Liver (tissue), 9 donors: Measurements from ENCODE around the gene ARID3B. TPM values are rescaled to one million over a fixed set of nuclear protein-coding genes. Genes with fewer than 3 reads are reported as not detected.

Experiments used
- DNase-seq: peaks from one replicate; pipeline ENCODE4 v3.0.0-alpha.2; 2017; ENCODE audit warnings: low spot score
- H3K27ac ChIP-seq, 2 donors: one replicate each; pipeline ENCODE4 v1.7.0; 2013; ENCODE audit warnings: inconsistent platforms in 2 of 2, low read length in 2 of 2, control low read depth in 1 of 2, low read depth in 1 of 2, mild to moderate bottlenecking in 1 of 2
- H3K27me3 ChIP-seq, 4 donors: one replicate each; pipeline versions ENCODE4 v1.6.1 to v1.7.0; 2013; ENCODE audit warnings: low read length in 3 of 4, inconsistent platforms in 1 of 4, mild to moderate bottlenecking in 1 of 4, moderate library complexity in 1 of 4; ENCODE audit not compliant: control insufficient read depth in 4 of 4, insufficient read depth in 4 of 4
- H3K36me3 ChIP-seq, 4 donors: one replicate each; pipeline versions ENCODE4 v1.6.1 to v1.7.0; 2013; ENCODE audit warnings: low read length in 3 of 4, mild to moderate bottlenecking in 3 of 4, low read depth in 1 of 4, moderate library complexity in 1 of 4; ENCODE audit not compliant: control insufficient read depth in 4 of 4, insufficient read depth in 3 of 4
- H3K4me1 ChIP-seq, 4 donors: one replicate each; pipeline versions ENCODE4 v1.6.1 to v1.7.0; 2013; ENCODE audit warnings: low read length in 3 of 4, mild to moderate bottlenecking in 3 of 4, moderate library complexity in 1 of 4; ENCODE audit not compliant: control insufficient read depth in 4 of 4, insufficient read depth in 4 of 4
- H3K4me3 ChIP-seq, 3 donors: one replicate each; pipeline versions ENCODE4 v1.6.1 to v1.7.0; 2013; ENCODE audit warnings: low read length in 3 of 3, control low read depth in 1 of 3, low read depth in 1 of 3, mild to moderate bottlenecking in 1 of 3
- H3K9ac ChIP-seq, 2 donors: one replicate each; pipeline ENCODE4 v1.7.0; 2013; ENCODE audit warnings: low read length in 2 of 2, mild to moderate bottlenecking in 2 of 2, moderate library complexity in 2 of 2, control low read depth in 1 of 2, low read depth in 1 of 2
- H3K9me3 ChIP-seq, 4 donors: one replicate each; pipeline versions ENCODE4 v1.6.1 to v1.7.0; 2013; ENCODE audit warnings: low read length in 3 of 4; ENCODE audit not compliant: control insufficient read depth in 4 of 4
- ATF3 ChIP-seq: IDR thresholded peaks from 2 replicates; pipeline ENCODE4 v1.6.1; 2016; ENCODE audit warnings: antibody characterized with exemption
- CTCF ChIP-seq: fragments of 150-350 bp; IDR thresholded peaks from 2 replicates; pipeline ENCODE4 v1.5.1; 2017; ENCODE audit warnings: improper control_type of control experiment, low read depth, low read length; ENCODE audit not compliant: missing input control
- EGR1 ChIP-seq, 2 donors: IDR thresholded peaks; 2 replicates each; pipeline ENCODE4 v1.6.1; 2016 to 2018; ENCODE audit warnings: antibody characterized with exemption in 2 of 2, low read depth in 2 of 2
- FOXA1 ChIP-seq: IDR thresholded peaks from 2 replicates; pipeline ENCODE4 v1.6.1; 2016; ENCODE audit warnings: antibody characterized with exemption
- FOXA2 ChIP-seq: IDR thresholded peaks from 2 replicates; pipeline ENCODE4 v1.6.1; 2016; ENCODE audit warnings: antibody characterized with exemption
- GABPA ChIP-seq, 2 donors: IDR thresholded peaks in 1 of 2; conservative IDR thresholded peaks in 1 of 2; 2 replicates each; pipeline ENCODE4 v1.6.1; 2016; ENCODE audit warnings: antibody characterized with exemption in 2 of 2, mild to moderate bottlenecking in 1 of 2, moderate library complexity in 1 of 2
- HNF4G ChIP-seq: IDR thresholded peaks from 2 replicates; pipeline ENCODE4 v1.6.1; 2016; ENCODE audit warnings: antibody characterized with exemption
- MAX ChIP-seq: IDR thresholded peaks from 2 replicates; pipeline ENCODE4 v1.6.1; 2016; ENCODE audit warnings: antibody characterized with exemption
- RAD21 ChIP-seq, 2 donors: IDR thresholded peaks; 2 replicates each; pipeline ENCODE4 v1.6.1; 2016; ENCODE audit warnings: antibody characterized with exemption in 2 of 2, mild to moderate bottlenecking in 2 of 2
- REST ChIP-seq: IDR thresholded peaks from 2 replicates; pipeline ENCODE4 v1.6.1; 2016; ENCODE audit warnings: antibody characterized with exemption, mild to moderate bottlenecking
- RXRA ChIP-seq, 2 donors: IDR thresholded peaks; 2 replicates each; pipeline ENCODE4 v1.6.1; 2017 to 2018; ENCODE audit warnings: antibody characterized with exemption in 2 of 2, mild to moderate bottlenecking in 1 of 2
- YY1 ChIP-seq: IDR thresholded peaks from 2 replicates; pipeline ENCODE4 v1.6.1; 2016; ENCODE audit warnings: antibody characterized with exemption, mild to moderate bottlenecking
- ZBTB33 ChIP-seq: IDR thresholded peaks from 2 replicates; pipeline ENCODE4 v1.6.1; 2016; ENCODE audit warnings: antibody characterized with exemption
- WGBS: extraction: QIAGEN DNeasy Blood & Tissue Kit; methylation state at CpG from one replicate; pipeline ENCODE4 v1.1.7; 2013; 5-methylcytosine and 5-hydroxymethylcytosine counted together
- polyA plus RNA-seq, 2 donors: library from polyadenylated mRNA; stranded (reverse) in 1 of 2; unstranded in 1 of 2; fragments of 200-250 nt in 1 of 2; fragments of >200 nt in 1 of 2; fragmentation: Nextera tagmentation in 1 of 2; extraction: Ambion mirVana in 1 of 2; gene quantifications; one replicate each; pipeline versions ENCODE4 v1.2.1 to v1.2.3, GENCODE V29; 2013 to 2015
- total RNA-seq, 2 donors: library from RNA; depleted of rRNA; stranded (reverse); fragments of >200 nt; gene quantifications; one replicate each; pipeline ENCODE4 v1.2.3, GENCODE V29; 2014
- donor health status: healthy.
- donor health status: healthy.
- donor health status: healthy.
- donor health status: healthy.
- donor health status: healthy.

Gene ARID3B
- total and polyA plus RNA-seq, 4 donors: 1.4 to 6.6 (median 2.7) TPM

GRCh38 chr15:74573987-74574386, 33.0 kb downstream of the ARID3B start:
- no peak for TF ChIP-seq CTCF
- no peak for TF ChIP-seq FOXA1
- TF ChIP-seq FOXA2: no peak
- no peak for TF ChIP-seq REST
- TF ChIP-seq MAX: no peak
- TF ChIP-seq ATF3: no peak
- TF ChIP-seq HNF4G: no peak
- TF ChIP-seq EGR1 (IDR thresholded peaks at IDR 0.05; ENCODE audit: low read depth in 2 of 2): no peak
- TF ChIP-seq YY1: no peak
- no peak for TF ChIP-seq ZBTB33
- no peak for TF ChIP-seq GABPA (IDR thresholded peaks at IDR 0.05 in 1 of 2, conservative IDR thresholded peaks at IDR 0.05 in 1 of 2)
- Histone ChIP-seq H3K27me3 (no peaks in the 10 kb centered on the region), H3K36me3 (peaks cover 0 to 24% (median 16%) of the 10 kb centered on the region in 4 donors)

GRCh38 chr15:74578496-74578994, 37.5 kb downstream of the ARID3B start:
- WGBS: 96% methylated on average over 3 of the region's 3 CpGs
- H3K27ac ChIP-seq: no peak overlapping the region
- no peak for DNase-seq
- H3K4me3 ChIP-seq: no peak overlapping the region
- TF ChIP-seq RXRA (IDR thresholded peaks at IDR 0.05) (no peak), FOXA1 (no peak), ZBTB33 (no peak), RAD21 (IDR thresholded peaks at IDR 0.05) (no peak), FOXA2 (no peak), ATF3 (no peak), HNF4G (no peak)
- H3K9me3 ChIP-seq: no peaks in the 10 kb centered on the region
- H3K27me3 ChIP-seq: no peaks in the 10 kb centered on the region
- no peak overlapping the region for H3K9ac ChIP-seq
- peaks cover 0 to 15% (median 12%) of the 10 kb centered on the region in 4 donors for H3K36me3 ChIP-seq
- no peaks in the 10 kb centered on the region for H3K4me1 ChIP-seq

More at GRCh38 chr15:74573987-74574386, 33.0 kb downstream of the ARID3B start:
- Histone ChIP-seq H3K4me3 (no peak overlapping the region), H3K9ac (no peak overlapping the region), H3K4me1 (no peaks in the 10 kb centered on the region), H3K9me3 (no peaks in the 10 kb centered on the region), H3K27ac (no peak overlapping the region)
- DNase-seq: no peak
- WGBS: 98% methylated on average over 4 of the region's 4 CpGs
